Activated T-cell treated with anti-CD3 and anti-CD28 coated beads, Interleukin-2, amount 50 U/mL, for 4 hours (primary cell): Measurements from ENCODE around the gene ZFP57. TPM values are rescaled to one million over a fixed set of nuclear protein-coding genes. Genes with fewer than 3 reads are reported as not detected.
"Not testable (repeated sequence)": the region's sequence is repeated elsewhere in the genome, so short reads cannot be mapped to it uniquely, and the experiment has no call there.

Source experiments
- ATAC-seq, 2 donors: fragments of 200-7000 bp; cut with Tn5 transposase; one replicate each; pipeline ENCODE4 v1.10.0; 2021
- DNase-seq: peaks from one replicate; pipeline ENCODE4 v3.0.0-alpha.2; 2020
- H3K27me3 Mint-ChIP-seq: one replicate; pipeline ENCODE4 v1.8.0; 2021; ENCODE audit warnings: low read depth, mixed read lengths
- H3K36me3 Mint-ChIP-seq: one replicate; pipeline ENCODE4 v1.8.0; 2022; ENCODE audit warnings: mixed read lengths; ENCODE audit not compliant: insufficient read depth
- H3K4me1 Mint-ChIP-seq: one replicate; pipeline ENCODE4 v1.8.0; 2021; ENCODE audit warnings: low read depth, mixed read lengths
- H3K4me3 Mint-ChIP-seq: one replicate; pipeline ENCODE4 v1.8.0; 2021; ENCODE audit warnings: mild to moderate bottlenecking, moderate library complexity, mixed read lengths
- H3K9me3 Mint-ChIP-seq: one replicate; pipeline ENCODE4 v1.8.0; 2021; ENCODE audit warnings: mixed read lengths
- total RNA-seq, 3 donors: library from RNA; stranded (reverse); gene quantifications; one replicate each; pipeline ENCODE4 v1.2.1, GENCODE V29; 2021

ZFP57 gene
- total RNA-seq, 3 donors from 2014 or later, result not detected

DNA sequence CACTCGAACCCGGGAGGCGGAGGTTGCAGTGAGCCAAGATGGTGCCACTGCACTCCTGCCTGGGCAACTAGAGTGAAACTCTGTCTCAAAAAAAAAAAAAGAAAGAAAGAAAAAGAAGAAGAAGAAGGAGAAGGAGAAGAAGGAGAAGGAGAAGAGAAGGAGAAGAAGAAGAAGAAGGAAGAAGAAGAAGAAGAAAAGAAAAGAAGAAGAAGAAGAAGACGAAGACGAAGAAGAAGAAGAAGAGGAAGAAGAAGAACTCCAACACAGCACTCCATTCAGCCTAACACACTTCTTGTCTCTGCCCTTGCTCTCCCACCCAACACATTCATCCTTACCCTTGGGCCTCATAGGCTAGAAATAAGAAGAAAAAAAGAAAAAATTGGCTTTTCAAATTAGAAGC, 6.9 kb downstream of the ZFP57 start:
- no peaks in the 10 kb centered on the region for H3K36me3 Mint-ChIP-seq
- ATAC-seq (no peak), DNase-seq (no peak)
- no peak overlapping the region for H3K4me3 Mint-ChIP-seq
- H3K27me3 Mint-ChIP-seq, result peaks cover 18% of the 10 kb centered on the region
- peaks cover 6% of the 10 kb centered on the region for H3K4me1 Mint-ChIP-seq
- no peaks in the 10 kb centered on the region for H3K9me3 Mint-ChIP-seq

DNA sequence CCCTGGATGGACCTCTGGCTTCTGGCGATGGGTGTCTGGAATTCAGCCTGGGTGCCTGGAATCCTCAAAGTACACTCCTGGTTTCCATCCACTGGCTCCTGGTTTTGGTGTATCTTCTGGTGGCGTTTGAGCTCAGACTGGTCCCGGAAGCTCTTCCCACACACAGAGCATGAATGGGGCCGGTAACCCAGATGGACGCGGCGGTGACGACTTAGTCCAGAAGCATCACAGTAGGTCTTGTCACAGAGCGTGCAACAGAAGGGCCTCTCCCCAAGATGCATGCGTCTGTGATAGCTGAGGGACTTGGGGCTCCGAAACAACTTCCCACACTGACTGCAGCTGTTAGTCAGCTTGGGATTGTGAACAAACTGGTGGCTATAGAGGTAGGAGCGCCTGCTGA, 7.8 kb downstream of the ZFP57 start:
- H3K4me3 Mint-ChIP-seq, result no peak overlapping the region
- no peak for ATAC-seq
- peaks cover 6% of the 10 kb centered on the region for H3K4me1 Mint-ChIP-seq
- DNase-seq, result no peak
- H3K9me3 Mint-ChIP-seq, result no peaks in the 10 kb centered on the region
- H3K36me3 Mint-ChIP-seq, result no peaks in the 10 kb centered on the region
- peaks cover 22% of the 10 kb centered on the region for H3K27me3 Mint-ChIP-seq

DNA sequence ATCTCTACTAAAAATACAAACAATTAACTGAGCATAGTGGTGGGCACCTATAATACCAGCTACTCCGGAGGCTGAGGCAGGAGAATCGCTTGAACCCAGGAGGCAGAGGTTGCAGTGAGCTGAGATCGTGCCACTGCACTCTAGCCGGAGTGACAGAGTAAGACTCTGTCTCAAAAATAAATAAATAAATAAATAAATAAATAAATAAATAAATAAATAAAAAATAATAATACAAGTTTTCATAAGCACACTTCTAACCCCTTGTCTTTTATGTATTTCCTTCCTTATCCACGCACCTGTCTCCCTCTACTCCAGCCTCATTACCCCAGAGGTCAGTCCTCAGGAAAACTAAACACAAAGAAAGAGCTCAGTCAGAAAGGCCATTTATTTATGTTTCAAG, 8.8 kb downstream of the ZFP57 start:
- not testable (repeated sequence) for H3K36me3 Mint-ChIP-seq, H3K4me3 Mint-ChIP-seq, H3K9me3 Mint-ChIP-seq, DNase-seq, H3K4me1 Mint-ChIP-seq, ATAC-seq
- H3K27me3 Mint-ChIP-seq, result peaks cover 26% of the 10 kb centered on the region

DNA sequence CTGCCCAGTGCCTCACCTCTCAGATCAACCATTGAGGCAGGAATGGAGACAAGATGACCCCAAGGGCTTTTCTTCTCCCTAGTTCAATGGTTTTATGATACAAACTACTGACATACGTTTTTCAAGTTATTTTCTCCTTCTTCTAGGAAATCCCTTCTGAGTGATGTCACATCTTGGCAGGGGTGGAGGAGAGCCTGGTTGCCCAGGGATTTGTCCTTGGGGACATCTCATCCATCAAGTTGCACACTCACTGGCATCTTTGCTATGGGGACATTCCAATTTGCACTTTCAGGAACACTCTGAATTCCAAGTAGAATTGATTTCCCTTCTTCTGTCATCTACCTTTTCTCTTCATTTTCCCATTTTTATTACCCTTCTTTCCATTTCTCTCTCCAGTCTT, 9.9 kb downstream of the ZFP57 start:
- Mint-ChIP-seq H3K9me3 (no peaks in the 10 kb centered on the region), H3K36me3 (no peaks in the 10 kb centered on the region), H3K27me3 (peaks cover 28% of the 10 kb centered on the region), H3K4me1 (no peaks in the 10 kb centered on the region), H3K4me3 (no peak overlapping the region)
- DNase-seq (no peak), ATAC-seq (no peak)

DNA sequence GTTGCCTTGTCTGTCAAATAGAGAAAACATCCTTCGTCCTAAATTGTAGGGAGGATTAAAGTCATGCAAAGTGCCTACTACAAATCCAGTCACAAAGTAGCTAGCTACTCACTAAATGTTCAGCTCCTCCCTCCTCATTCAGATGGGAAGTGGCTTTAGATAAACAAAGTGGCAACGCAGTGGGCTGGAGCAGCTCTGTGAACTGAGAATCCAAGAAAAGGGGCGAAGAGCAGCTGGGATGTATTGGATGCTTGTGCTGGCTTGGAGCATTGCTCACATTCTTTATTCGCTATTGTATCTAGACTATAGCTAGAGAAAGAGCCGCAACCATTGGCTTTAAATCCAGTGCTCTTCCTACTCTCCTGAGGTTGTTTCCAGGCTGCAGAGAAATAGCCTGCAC, 13.8 kb downstream of the ZFP57 start:
- no peaks in the 10 kb centered on the region for H3K9me3 Mint-ChIP-seq
- no peaks in the 10 kb centered on the region for H3K4me1 Mint-ChIP-seq
- ATAC-seq, result no peak
- H3K27me3 Mint-ChIP-seq, result peaks cover 39% of the 10 kb centered on the region
- H3K4me3 Mint-ChIP-seq, result no peak overlapping the region
- DNase-seq, result no peak
- no peaks in the 10 kb centered on the region for H3K36me3 Mint-ChIP-seq

DNA sequence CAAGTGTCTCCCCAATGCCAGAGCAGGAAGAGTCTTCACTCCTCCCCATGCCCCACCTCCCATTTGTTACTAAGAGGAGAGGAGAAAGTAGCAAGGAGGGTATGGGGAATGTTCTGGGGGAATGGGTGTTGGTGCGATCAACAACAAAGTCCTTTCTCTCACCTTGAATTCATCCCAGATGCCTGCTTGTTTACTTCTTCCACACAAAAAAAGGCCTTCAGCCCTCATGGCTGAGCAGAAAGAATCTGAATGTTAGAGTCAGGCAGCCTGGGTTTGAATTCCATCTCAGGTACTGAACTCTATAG, 14.2 kb downstream of the ZFP57 start:
- DNase-seq, result no peak
- Mint-ChIP-seq H3K36me3 (no peaks in the 10 kb centered on the region), H3K9me3 (no peaks in the 10 kb centered on the region), H3K4me1 (no peaks in the 10 kb centered on the region), H3K4me3 (no peak overlapping the region), H3K27me3 (peaks cover 42% of the 10 kb centered on the region)
- ATAC-seq, result no peak

DNA sequence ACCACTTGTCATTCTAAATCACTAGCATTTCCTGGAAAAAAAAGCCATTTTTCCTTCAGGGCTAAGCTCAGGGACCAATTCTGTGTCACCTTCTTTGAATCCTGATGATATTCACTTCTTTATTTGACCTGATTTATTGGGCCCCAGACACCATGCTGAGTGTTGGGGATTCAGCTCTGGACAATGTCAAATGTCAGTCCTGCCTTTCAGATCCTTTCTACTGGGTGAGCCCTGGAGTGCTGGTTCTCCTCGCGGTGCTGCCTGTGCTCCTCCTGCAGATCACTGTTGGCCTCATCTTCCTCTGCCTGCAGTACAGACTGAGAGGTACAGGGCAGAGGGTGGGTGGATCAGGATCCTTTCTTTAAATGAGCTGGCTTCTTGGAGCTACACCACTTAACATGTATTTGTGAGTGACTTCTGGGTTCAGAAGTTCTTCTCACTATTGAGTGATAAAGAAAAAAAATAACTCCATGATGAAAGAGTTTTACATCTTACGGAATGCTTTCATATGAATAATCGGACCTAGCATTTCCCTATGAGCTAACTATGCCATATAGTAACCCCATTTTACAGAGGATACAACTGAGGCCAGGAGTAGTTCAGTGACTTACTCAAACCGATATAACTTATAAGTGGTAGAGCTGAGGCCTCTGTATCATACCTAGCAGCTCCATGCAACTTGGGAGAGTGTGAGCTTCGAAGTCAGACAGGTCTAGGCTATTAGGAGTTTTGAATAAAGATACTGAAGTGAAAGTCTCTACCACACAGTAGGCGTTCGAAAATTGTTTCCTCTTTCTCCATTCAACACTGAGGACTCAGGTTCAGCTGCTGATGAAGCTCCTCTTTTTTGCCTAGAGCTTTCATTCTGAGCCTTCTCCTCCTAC, 14.8 kb downstream of the ZFP57 start:
- Mint-ChIP-seq H3K9me3 (no peaks in the 10 kb centered on the region), H3K27me3 (peaks cover 44% of the 10 kb centered on the region)

DNA sequence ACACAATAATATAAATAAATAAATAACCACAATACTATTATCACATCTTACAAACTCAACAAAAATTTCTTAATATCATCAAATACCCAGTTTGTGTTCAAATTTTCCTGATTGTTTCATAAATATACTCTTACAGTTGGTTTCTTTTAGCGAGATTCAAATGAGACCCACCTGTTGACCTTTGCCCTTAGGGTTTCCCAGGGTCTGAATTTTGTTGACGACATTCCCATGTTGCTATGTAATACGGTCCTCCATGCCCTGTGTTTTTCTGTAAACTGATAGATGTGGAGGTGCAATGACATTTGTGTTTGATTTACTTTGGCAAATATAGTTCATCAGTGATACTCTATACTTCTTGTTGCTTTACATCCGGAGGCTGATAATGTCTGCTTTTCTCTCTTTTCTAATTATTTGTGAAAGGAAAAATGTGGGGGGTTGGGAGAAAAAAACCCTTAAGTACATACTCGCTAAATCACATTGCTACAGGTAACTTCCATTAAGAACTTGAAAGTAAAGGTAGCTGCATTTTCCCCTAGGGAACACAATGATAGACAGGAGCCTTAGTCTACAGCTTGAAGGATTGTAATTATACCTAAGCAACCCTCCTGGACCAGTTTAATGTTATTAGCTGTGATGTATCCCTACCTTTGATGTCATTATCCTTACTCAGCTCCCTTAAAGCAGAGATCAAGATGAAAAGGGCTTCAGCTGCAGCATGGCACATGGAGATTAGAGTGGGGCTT, 17.5 kb downstream of the ZFP57 start:
- DNase-seq (no peak), ATAC-seq (no peak)
- Mint-ChIP-seq H3K36me3 (no peaks in the 10 kb centered on the region), H3K27me3 (peaks cover 51% of the 10 kb centered on the region), H3K9me3 (no peaks in the 10 kb centered on the region), H3K4me3 (no peak overlapping the region), H3K4me1 (no peaks in the 10 kb centered on the region)

More for the DNA sequence above, 14.8 kb downstream of the ZFP57 start:
- H3K4me1 Mint-ChIP-seq, result no peaks in the 10 kb centered on the region
- DNase-seq (no peak), ATAC-seq (no peak)
- H3K36me3 Mint-ChIP-seq, result no peaks in the 10 kb centered on the region
- H3K4me3 Mint-ChIP-seq, result no peak overlapping the region

DNA sequence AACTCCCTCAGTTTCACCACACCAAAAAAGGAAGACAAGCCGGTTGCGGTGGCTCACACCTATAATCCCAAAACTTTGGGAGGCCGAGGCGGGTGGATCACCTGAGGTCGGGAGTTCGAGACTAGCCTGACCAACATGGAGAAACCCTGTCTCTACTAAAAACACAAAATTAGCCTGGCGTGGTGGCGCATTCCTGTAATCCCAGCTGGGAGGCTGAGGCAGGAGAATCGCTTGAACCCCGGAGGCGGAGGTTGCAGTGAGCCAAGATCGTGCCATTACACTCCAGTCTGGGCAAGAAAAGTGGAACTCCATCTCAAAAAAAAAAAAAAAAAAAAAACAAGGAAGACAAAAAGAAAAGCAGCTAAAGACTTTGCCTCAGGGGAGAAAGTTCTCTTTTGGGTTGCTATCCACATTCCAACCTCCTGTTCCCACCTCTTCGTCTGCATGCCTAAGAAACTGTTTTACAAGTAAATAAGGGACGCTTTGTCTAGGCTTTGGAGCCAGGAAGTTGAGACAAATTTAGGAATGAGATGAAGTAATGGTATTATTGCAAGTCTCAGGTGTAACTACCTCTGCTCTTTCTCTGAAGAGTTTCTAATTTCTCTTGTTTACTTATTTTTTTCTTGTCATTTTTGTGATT, 19.3 kb downstream of the ZFP57 start:
- DNase-seq, H3K4me1 Mint-ChIP-seq, H3K9me3 Mint-ChIP-seq, H3K36me3 Mint-ChIP-seq, ATAC-seq, H3K4me3 Mint-ChIP-seq: not testable (repeated sequence)
- peaks cover 54% of the 10 kb centered on the region for H3K27me3 Mint-ChIP-seq

DNA sequence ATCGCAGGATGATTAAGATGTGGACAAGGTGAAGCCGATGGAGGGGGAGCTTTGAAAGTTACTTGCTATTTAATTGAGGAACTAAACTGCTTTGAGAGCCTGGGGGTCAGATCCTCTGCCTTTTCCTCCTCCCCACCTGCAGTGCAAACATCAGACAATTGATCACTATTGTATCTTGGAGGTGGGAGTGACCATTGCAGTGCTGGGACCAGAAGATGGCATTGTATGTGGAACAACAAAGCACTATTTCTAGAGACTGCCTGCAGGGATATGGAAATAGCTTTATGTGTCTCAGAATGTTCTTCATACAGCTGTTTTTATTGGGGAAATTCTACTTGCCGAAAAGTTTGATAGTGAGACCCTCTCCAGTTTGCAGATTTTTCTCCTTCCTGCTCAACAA, 19.9 kb downstream of the ZFP57 start:
- Mint-ChIP-seq H3K36me3 (no peaks in the 10 kb centered on the region), H3K4me3 (no peak overlapping the region), H3K4me1 (no peaks in the 10 kb centered on the region), H3K27me3 (peaks cover 52% of the 10 kb centered on the region), H3K9me3 (no peaks in the 10 kb centered on the region)
- DNase-seq, result no peak
- ATAC-seq, result no peak

DNA sequence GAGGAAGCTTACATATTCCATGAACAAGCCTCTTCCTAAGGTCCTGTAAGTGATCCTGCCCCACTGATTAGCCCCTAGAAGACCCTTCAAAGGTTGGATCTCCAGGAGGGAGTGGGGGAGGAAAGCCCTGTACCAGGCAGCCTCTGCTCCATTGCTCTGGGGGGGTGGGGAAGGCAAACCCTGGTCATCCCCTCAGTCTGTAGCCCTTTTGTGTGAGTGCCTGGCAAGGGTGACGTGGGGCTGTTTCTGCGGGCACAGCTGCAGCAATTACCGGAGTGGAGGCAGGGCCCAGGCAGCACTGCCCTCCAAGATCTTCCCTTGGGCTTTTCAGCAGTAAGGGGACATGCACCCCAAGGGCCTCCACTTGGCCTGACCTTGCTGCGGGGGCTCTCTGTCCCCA, 24.2 kb downstream of the ZFP57 start, which contains the start of gene MOG:
Gene MOG (plus strand): TSS at position 295 of the 400 bp plus-strand sequence. CDS start 118 bp downstream, outside the sequence.
- H3K4me3 Mint-ChIP-seq, result no peak within 1 kb of the TSS
- H3K27me3 Mint-ChIP-seq, result peaks cover 45% of the 10 kb centered on the region
- no peaks in the 10 kb centered on the region for H3K9me3 Mint-ChIP-seq
- ATAC-seq (no peak), DNase-seq (no peak)
- H3K36me3 Mint-ChIP-seq, result no peaks in the 10 kb centered on the region
- peaks cover under 1% of the 10 kb centered on the region for H3K4me1 Mint-ChIP-seq

DNA sequence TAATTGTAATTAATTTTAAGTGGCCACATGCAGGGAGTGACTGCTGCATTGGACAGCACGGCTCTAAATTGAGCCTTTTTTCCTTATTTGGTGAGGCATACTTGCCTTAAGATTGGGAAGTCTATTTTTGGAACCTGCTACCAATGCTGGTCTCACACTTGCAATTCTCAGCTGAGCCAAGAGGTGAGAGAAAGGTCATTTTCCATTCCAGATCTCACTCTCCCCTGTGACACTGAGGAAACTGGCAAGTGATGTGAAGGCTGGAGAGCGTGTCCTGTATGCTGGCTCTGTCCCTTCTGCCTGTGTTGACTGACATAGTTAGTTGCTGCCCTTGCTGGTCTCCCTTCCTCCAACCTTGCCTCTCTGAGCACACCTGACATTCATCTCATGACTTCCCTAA, 24.8 kb downstream of the ZFP57 start:
- ATAC-seq (no peak), DNase-seq (no peak)
- peaks cover 4% of the 10 kb centered on the region for H3K4me1 Mint-ChIP-seq
- H3K9me3 Mint-ChIP-seq, result no peaks in the 10 kb centered on the region
- H3K27me3 Mint-ChIP-seq, result peaks cover 38% of the 10 kb centered on the region
- H3K36me3 Mint-ChIP-seq, result no peaks in the 10 kb centered on the region
- H3K4me3 Mint-ChIP-seq, result no peak overlapping the region

DNA sequence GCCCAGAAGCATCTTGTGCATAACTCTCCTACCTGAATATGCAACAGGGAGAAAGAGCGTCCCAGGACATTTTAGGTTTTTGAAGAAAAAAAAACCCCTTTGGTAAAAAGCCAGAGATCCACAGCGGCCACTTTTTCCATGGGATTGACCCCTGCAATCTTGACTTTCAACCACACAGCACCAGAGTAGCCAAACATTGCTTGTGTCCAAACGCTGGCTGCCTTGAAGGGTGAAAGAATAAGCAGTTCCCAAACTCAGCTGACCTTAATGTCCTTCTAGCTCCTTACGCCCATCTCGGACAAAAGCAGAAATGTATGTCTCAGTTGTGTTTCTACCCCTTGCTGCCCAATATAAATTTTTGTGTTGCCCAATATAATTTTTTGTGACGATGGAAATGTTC, 25.3 kb downstream of the ZFP57 start:
- no peaks in the 10 kb centered on the region for H3K36me3 Mint-ChIP-seq
- peaks cover 4% of the 10 kb centered on the region for H3K4me1 Mint-ChIP-seq
- H3K27me3 Mint-ChIP-seq, result peaks cover 33% of the 10 kb centered on the region
- H3K4me3 Mint-ChIP-seq, result no peak overlapping the region
- DNase-seq, result no peak
- ATAC-seq, result no peak
- no peaks in the 10 kb centered on the region for H3K9me3 Mint-ChIP-seq

DNA sequence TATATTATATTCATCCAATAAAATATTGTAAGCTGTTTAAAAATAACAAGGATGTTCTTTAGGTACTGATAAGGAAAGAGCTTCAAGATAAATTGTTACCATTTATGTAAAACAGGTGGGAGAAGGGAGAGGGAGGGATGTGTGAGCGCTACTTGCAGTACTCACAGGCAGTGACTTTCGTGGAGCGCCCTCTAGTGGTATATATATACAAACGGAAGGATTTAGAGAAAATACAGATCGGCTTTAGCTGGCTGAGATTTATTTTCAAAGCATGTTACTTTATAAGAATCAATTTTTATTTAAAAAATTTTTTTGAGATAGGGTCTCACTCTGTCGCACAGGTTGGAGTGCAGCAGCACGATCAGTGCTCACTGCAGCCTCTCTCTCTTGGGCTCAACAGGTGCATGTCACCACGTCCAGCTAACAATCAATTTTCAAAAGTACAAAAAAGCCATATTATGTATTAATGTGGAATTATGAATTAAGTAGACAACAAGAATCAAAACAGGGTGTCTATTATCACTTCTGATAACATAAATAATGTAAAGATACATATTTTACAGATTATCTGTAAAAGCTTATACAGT, 27.4 kb downstream of the ZFP57 start:
- H3K36me3 Mint-ChIP-seq, result no peaks in the 10 kb centered on the region
- peaks cover 22% of the 10 kb centered on the region for H3K27me3 Mint-ChIP-seq
- no peak for ATAC-seq
- H3K9me3 Mint-ChIP-seq, result no peaks in the 10 kb centered on the region
- peaks cover 10% of the 10 kb centered on the region for H3K4me1 Mint-ChIP-seq
- DNase-seq, result peak; percentile 22
- no peak overlapping the region for H3K4me3 Mint-ChIP-seq
